Measurements from ENCODE around the gene PRDM15.

The PRDM15 gene

GRCh38 chr21:41861987-41862386 is 17.2 kb downstream of the PRDM15 start:
- no peak for DNase-seq

GRCh38 chr21:41861255-41861654 is 17.9 kb downstream of the PRDM15 start:
- DNase-seq = no peak

- no peak for DNase-seq
Observed at GRCh38 chr21:41859297-41859980, 19.7 kb downstream of the PRDM15 start.

GRCh38 chr21:41858466-41859296 is 20.5 kb downstream of the PRDM15 start:
- DNase-seq = no peak

- no peak for DNase-seq
Observed at GRCh38 chr21:41857771-41858300, 21.3 kb downstream of the PRDM15 start.

- DNase-seq = no peak
Observed at GRCh38 chr21:41856572-41856971, 22.6 kb downstream of the PRDM15 start.

- DNase-seq = no peak
Observed at GRCh38 chr21:41854426-41854995, 24.6 kb downstream of the PRDM15 start.

- no peak for DNase-seq
Observed at GRCh38 chr21:41852929-41853320, 26.2 kb downstream of the PRDM15 start.

- no peak for DNase-seq
Observed at GRCh38 chr21:41852151-41852928, 26.8 kb downstream of the PRDM15 start.

- DNase-seq = no peak
Observed at GRCh38 chr21:41851090-41851790, 27.9 kb downstream of the PRDM15 start.

- no peak for DNase-seq
Observed at GRCh38 chr21:41850085-41850484, 29.1 kb downstream of the PRDM15 start.

- DNase-seq = no peak
Observed at GRCh38 chr21:41848958-41849580, 30.1 kb downstream of the PRDM15 start.

- no peak for DNase-seq
Observed at GRCh38 chr21:41848533-41848932, 30.6 kb downstream of the PRDM15 start.

GRCh38 chr21:41847066-41847804 is 31.9 kb downstream of the PRDM15 start:
- no peak for DNase-seq

GRCh38 chr21:41846536-41846935 is 32.6 kb downstream of the PRDM15 start:
- no peak for DNase-seq

- DNase-seq = no peak
Observed at GRCh38 chr21:41846033-41846317, 33.2 kb downstream of the PRDM15 start.

- no peak for DNase-seq
Observed at GRCh38 chr21:41845310-41846032, 33.7 kb downstream of the PRDM15 start.

- no peak for DNase-seq
Observed at GRCh38 chr21:41843584-41843983, 35.6 kb downstream of the PRDM15 start.

- DNase-seq = no peak
Observed at GRCh38 chr21:41840880-41841279, 38.3 kb downstream of the PRDM15 start.

- DNase-seq = no peak
Observed at GRCh38 chr21:41839387-41840000, 39.6 kb downstream of the PRDM15 start.

Data from NCI-H226 (cell line).